GM19324 (cell line): Measurements from ENCODE around the gene TMEM163.

Source experiments
- ATAC-seq: cut with Tn5 transposase; IDR thresholded peaks from one replicate; pipeline ENCODE4 v1.9.1; 2021; ENCODE audit warnings: mild to moderate bottlenecking, moderate library complexity; ENCODE audit not compliant: unreplicated experiment, low FRiP score

TMEM163 gene

GRCh38 chr2:134446383-134447017 lies 272.3 kb downstream of the TMEM163 start:
- no peak for ATAC-seq

GRCh38 chr2:134445985-134446382 lies 272.8 kb downstream of the TMEM163 start:
- ATAC-seq, result no peak

GRCh38 chr2:134445116-134445515 lies 273.7 kb downstream of the TMEM163 start:
- ATAC-seq, result no peak

GRCh38 chr2:134443814-134444480 lies 274.9 kb downstream of the TMEM163 start:
- no peak for ATAC-seq

- ATAC-seq, result no peak
These were observed 277.5 kb downstream of the TMEM163 start for GRCh38 chr2:134441153-134441863.

- ATAC-seq, result no peak
These were observed 278.4 kb downstream of the TMEM163 start for GRCh38 chr2:134440336-134440909.

- ATAC-seq, result no peak
These were observed 280.4 kb downstream of the TMEM163 start for GRCh38 chr2:134438371-134438770.

- ATAC-seq, result no peak
These were observed 282.1 kb downstream of the TMEM163 start for GRCh38 chr2:134436706-134437105.

GRCh38 chr2:134435936-134436335 lies 282.9 kb downstream of the TMEM163 start:
- ATAC-seq, result no peak

GRCh38 chr2:134435505-134435904 lies 283.3 kb downstream of the TMEM163 start:
- ATAC-seq, result no peak

- no peak for ATAC-seq
These were observed 284.8 kb downstream of the TMEM163 start for GRCh38 chr2:134433979-134434378.

GRCh38 chr2:134433469-134433868 lies 285.3 kb downstream of the TMEM163 start:
- ATAC-seq, result no peak

- ATAC-seq, result no peak
These were observed 286.3 kb downstream of the TMEM163 start for GRCh38 chr2:134432435-134432883.

GRCh38 chr2:134431838-134432434 lies 286.9 kb downstream of the TMEM163 start:
- ATAC-seq, result no peak

- ATAC-seq, result no peak
These were observed 288.9 kb downstream of the TMEM163 start for GRCh38 chr2:134429886-134430285.

GRCh38 chr2:134426721-134427120 lies 292.1 kb downstream of the TMEM163 start:
- no peak for ATAC-seq

- ATAC-seq, result no peak
These were observed 292.9 kb downstream of the TMEM163 start for GRCh38 chr2:134425724-134426496.

GRCh38 chr2:134421556-134422328 lies 297.1 kb downstream of the TMEM163 start:
- no peak for ATAC-seq

GRCh38 chr2:134420920-134421319 lies 297.9 kb downstream of the TMEM163 start:
- ATAC-seq, result no peak
